ENCODE data around the gene FUZ. TPM values are rescaled to one million over a fixed set of nuclear protein-coding genes. Genes with fewer than 3 reads are reported as not detected.

Gene FUZ
- total RNA-seq, 4 donors from 2014 or later = 14.8 to 23.0 (median 20.1) TPM

DNA sequence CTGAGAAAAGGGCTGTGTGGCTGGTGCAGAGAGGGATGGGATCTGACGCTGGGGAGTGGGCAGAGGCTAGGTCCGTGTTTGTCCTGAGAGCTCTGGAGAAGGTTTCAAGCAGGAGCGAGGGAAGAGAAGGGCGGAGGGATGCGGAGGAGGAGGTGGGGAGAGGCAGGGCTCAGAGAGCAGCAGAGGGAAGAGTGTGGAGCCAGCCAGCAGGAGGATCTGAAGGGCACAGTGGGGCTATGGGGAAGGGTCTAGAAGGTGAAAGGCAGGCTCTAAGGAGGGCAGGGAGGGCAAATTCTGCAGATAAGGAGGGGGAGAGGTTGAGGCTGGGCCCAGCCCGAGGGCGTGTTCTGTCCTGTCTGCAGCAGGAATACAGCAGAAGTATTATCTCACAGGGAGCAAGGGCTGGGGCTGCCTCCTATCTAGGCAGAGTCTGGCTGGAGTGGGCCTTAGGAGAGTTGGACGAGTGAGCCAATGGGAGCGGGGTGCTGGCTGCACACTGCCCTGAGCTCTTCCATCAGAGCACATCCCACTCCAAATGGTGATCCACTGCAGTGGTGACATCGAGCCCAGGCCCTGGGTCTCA is 40.2 kb downstream of the FUZ start:
- H3K4me3 ChIP-seq = no peak overlapping the region
- H3K9me3 ChIP-seq = no peaks in the 10 kb centered on the region
- H3K36me3 ChIP-seq = peaks cover 0 to 28% of the 10 kb centered on the region in 2 donors
- TF ChIP-seq POLR2AphosphoS5 (IDR thresholded peaks at IDR 0.05) = no peak
- TF ChIP-seq EP300 (IDR thresholded peaks at IDR 0.05) = no peak
- WGBS, 2 donors (ENCODE audit: low coverage in 1 of 2) = 75 to 96% methylated on average over 4 to 5 of the region's 10 CpGs
- peaks cover 3 to 49% (median 15%) of the 10 kb centered on the region in 3 donors for H3K4me1 ChIP-seq
- H3K27me3 ChIP-seq = no peaks in the 10 kb centered on the region
- ATAC-seq = no peak
- no peak overlapping the region for H3K27ac ChIP-seq

DNA sequence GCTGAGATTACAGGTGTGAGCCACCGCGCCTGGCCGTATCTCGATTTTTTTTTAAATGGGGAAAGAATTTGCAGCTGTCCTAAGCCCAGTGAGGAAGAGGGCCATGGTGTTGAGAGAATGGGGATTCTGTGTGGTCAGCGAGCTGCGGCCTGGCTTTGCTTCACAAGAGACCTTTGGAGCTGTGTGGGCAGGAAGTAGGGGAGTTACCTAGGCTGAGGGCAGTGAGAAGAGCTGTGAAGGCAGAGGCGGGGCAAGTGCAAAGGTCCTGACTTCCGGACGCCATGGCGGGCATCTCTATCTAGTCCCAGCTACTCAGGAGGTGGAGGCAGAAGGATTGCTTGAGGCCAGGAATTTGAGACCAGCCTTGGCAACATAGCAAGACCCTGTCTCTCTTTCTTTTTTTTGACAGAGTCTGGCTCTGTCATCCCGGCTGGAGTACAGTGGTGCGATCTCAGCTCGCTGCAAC is 41.4 kb downstream of the FUZ start:
- WGBS, 2 donors (ENCODE audit: low coverage in 1 of 2) = 90 to 91% methylated on average over 8 to 13 of the region's 13 CpGs
- ATAC-seq = no peak
- TF ChIP-seq EP300 (IDR thresholded peaks at IDR 0.05) = no peak
- TF ChIP-seq, protein P1, sequence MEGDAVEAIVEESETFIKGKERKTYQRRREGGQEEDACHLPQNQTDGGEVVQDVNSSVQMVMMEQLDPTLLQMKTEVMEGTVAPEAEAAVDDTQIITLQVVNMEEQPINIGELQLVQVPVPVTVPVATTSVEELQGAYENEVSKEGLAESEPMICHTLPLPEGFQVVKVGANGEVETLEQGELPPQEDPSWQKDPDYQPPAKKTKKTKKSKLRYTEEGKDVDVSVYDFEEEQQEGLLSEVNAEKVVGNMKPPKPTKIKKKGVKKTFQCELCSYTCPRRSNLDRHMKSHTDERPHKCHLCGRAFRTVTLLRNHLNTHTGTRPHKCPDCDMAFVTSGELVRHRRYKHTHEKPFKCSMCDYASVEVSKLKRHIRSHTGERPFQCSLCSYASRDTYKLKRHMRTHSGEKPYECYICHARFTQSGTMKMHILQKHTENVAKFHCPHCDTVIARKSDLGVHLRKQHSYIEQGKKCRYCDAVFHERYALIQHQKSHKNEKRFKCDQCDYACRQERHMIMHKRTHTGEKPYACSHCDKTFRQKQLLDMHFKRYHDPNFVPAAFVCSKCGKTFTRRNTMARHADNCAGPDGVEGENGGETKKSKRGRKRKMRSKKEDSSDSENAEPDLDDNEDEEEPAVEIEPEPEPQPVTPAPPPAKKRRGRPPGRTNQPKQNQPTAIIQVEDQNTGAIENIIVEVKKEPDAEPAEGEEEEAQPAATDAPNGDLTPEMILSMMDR (IDR thresholded peaks at IDR 0.05) = no peak
- no peak for TF ChIP-seq POLR2AphosphoS5 (IDR thresholded peaks at IDR 0.05)
- no peak for TF ChIP-seq POLR2A (IDR thresholded peaks at IDR 0.05)
- H3K27me3 ChIP-seq = no peaks in the 10 kb centered on the region
- peaks cover 0 to 24% of the 10 kb centered on the region in 2 donors for H3K36me3 ChIP-seq
- peaks cover 3 to 56% (median 19%) of the 10 kb centered on the region in 3 donors for H3K4me1 ChIP-seq
- no peak overlapping the region for H3K27ac ChIP-seq
- H3K4me3 ChIP-seq = no peak overlapping the region
- no peaks in the 10 kb centered on the region for H3K9me3 ChIP-seq

DNA sequence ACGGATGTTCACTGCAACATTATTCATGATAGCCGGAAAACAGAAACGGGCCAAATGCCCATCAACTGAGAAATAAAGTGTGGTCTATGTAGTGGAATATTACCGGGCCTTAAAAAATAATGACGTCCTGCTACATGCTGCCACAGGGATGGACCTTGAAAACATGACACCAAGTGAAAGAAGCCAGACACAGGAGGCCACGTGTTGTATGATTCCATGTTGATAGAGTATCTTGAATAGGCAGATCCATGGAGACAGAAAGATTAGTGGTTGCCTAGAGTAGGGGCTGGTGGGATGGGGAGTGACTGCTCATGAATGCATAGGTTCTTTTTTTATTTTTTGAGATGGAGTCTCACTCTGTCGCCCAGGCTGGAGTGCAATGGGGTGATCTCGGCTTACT is 42.6 kb downstream of the FUZ start:
- TF ChIP-seq, protein P1 (IDR thresholded peaks at IDR 0.05) = no peak
- no peak for TF ChIP-seq EP300 (IDR thresholded peaks at IDR 0.05)
- no peak for ATAC-seq
- peaks cover 3 to 56% (median 20%) of the 10 kb centered on the region in 3 donors for H3K4me1 ChIP-seq
- H3K27me3 ChIP-seq = no peaks in the 10 kb centered on the region
- no peak overlapping the region for H3K27ac ChIP-seq
- H3K36me3 ChIP-seq = peaks cover 0 to 13% of the 10 kb centered on the region in 2 donors
- no peaks in the 10 kb centered on the region for H3K9me3 ChIP-seq
- H3K4me3 ChIP-seq = no peak overlapping the region
- 73 to 79% methylated on average over 5 to 8 of the region's 8 CpGs for WGBS, 2 donors (ENCODE audit: low coverage in 1 of 2)

DNA sequence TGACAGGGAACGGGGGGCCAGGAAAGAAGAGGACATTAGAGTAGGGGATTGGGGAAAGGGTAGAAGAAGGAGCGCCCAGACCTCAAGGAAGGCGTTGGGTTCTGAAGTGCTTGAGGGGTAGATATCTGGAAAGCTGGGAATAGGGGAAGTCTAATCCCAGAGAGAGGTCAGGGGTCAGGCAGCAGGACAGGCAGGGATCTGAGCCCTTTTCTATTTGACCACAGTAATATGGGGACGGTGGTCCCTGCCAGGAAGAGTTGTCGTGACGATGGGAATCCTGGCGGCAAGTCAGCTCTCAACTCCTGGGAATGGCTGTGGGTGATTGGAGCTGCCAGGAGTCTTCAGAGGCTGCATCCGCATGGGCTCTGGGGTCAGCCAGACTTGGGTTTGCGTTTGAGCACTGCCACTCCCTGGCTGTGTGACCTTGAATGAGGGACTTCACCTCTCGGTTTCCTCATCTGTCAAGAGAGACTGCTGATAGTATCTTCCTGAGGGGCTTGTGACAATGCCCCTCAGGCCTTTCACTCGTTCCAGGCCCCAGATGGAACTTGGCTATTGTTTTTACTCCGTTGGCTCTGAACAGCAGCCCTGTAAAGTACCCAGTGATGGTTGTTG is 45.0 kb downstream of the FUZ start:
- peak overlapping the region in 3 of 4 donors; percentile 86 to 91 (median 91) for H3K27ac ChIP-seq
- no peaks in the 10 kb centered on the region for H3K27me3 ChIP-seq
- ATAC-seq = no peak
- peaks cover 0 to 7% of the 10 kb centered on the region in 2 donors for H3K36me3 ChIP-seq
- H3K9me3 ChIP-seq = no peaks in the 10 kb centered on the region
- TF ChIP-seq POLR2AphosphoS5 (IDR thresholded peaks at IDR 0.05) (no peak), EP300 (IDR thresholded peaks at IDR 0.05) (no peak), POLR2A (IDR thresholded peaks at IDR 0.05) (no peak)
- TF ChIP-seq, protein P1 (IDR thresholded peaks at IDR 0.05) = no peak
- peak overlapping the region; percentile 72 to 90 for H3K4me3 ChIP-seq
- peaks cover 3 to 50% (median 21%) of the 10 kb centered on the region in 3 donors for H3K4me1 ChIP-seq
- 32 to 50% methylated on average over 4 to 11 of the region's 12 CpGs for WGBS, 2 donors (ENCODE audit: low coverage in 1 of 2)

DNA sequence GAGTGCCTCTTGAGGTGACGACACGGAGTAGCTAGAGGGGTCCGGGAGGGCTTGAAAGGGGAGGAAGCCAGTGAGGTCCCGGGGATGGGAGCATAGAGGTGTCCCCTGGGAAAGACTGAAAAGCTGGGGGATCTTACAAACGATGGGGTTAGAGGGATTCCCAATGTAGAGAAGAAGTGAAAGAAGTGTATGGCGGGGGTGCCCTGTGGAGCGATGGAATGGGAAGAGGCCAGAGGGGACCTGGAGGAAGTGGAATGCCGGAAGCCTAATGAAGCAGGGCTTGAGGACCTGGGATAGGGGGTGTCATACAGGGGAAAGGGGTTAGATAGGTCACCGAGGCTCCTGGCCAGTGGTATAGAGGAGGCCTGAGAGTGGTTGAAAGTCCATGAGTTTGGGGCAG is 45.7 kb downstream of the FUZ start:
- no peak for TF ChIP-seq POLR2A (IDR thresholded peaks at IDR 0.05)
- TF ChIP-seq POLR2AphosphoS5 (IDR thresholded peaks at IDR 0.05) = no peak
- TF ChIP-seq, protein P1 (IDR thresholded peaks at IDR 0.05) = no peak
- no peak for TF ChIP-seq EP300 (IDR thresholded peaks at IDR 0.05)
- peak overlapping the region; percentile 72 to 90 for H3K4me3 ChIP-seq
- H3K27ac ChIP-seq = peak overlapping the region; percentile 70 to 91 (median 88)
- 0 to 3% methylated on average over 9 of the region's 9 CpGs for WGBS, 2 donors (ENCODE audit: low coverage in 1 of 2)
- no peaks in the 10 kb centered on the region for H3K27me3 ChIP-seq
- no peaks in the 10 kb centered on the region for H3K9me3 ChIP-seq
- H3K4me1 ChIP-seq = peaks cover 3 to 50% (median 21%) of the 10 kb centered on the region in 3 donors
- ATAC-seq = no peak
- peaks cover 0 to 7% of the 10 kb centered on the region in 2 donors for H3K36me3 ChIP-seq

All from gastroesophageal sphincter (tissue), 4 donors.